HCT116 (cell line): ENCODE measurements around the gene PEX10. TPM values are rescaled to one million over a fixed set of nuclear protein-coding genes. Genes with fewer than 3 reads are reported as not detected.

Source experiments
- ATAC-seq: fragments of 200-7000 bp; cut with Tn5 transposase; 2 replicates; pipeline ENCODE4 v1.9.1; 2020; ENCODE audit warnings: mild to moderate bottlenecking, moderate library complexity
- BruUV-seq: library from RNA; stranded (reverse); fragments of 400-500 nt; replicated peaks from 2 replicates; lab custom pipeline; 2021; lab: Mats Ljungman, UMichigan
- CTCF ChIA-PET: fragments of 300-600 bp; sonication (Branson Sonifier 250); formaldehyde crosslinking; loops from one replicate; lab custom pipeline; 2021; ENCODE audit warnings: antibody characterized with exemption; lab: Charles Lee
- POLR2A ChIA-PET: fragments of 300-600, 350-600 bp; sonication (Branson Sonifier 250); formaldehyde crosslinking; loops from one replicate; lab custom pipeline; 2021; ENCODE audit warnings: antibody characterized with exemption; lab: Charles Lee
- RAD21 ChIA-PET, 2 experiments: fragments of 300-600 bp; sonication (Branson Sonifier 250); formaldehyde crosslinking; loops; one replicate each; lab custom pipeline; 2023; ENCODE audit warnings: low total read pairs in 2 of 2; ENCODE audit not compliant: uncharacterized antibody in 2 of 2, unreplicated experiment in 2 of 2, low non-redundant PET in 1 of 2; lab: Charles Lee
- DNase-seq: peaks from one replicate; pipeline ENCODE4 v3.0.0-alpha.2; 2010; ENCODE audit warnings: low read depth, low spot score
- H2AFZ ChIP-seq: fragments of 200-600 bp; shearing (Covaris generic), sonication (generic); 2 replicates; pipeline ENCODE4 v1.6.1; 2017; ENCODE audit warnings: low read depth, mixed run types, mixed read lengths, antibody characterized with exemption, low read length; ENCODE audit not compliant: poor library complexity, severe bottlenecking
- H3K27ac ChIP-seq: 2 replicates; pipeline ENCODE4 v1.5.1; 2012; ENCODE audit warnings: low read depth, low read length
- H3K27me3 ChIP-seq: fragments of 200-600 bp; sonication (generic); 2 replicates; pipeline ENCODE4 v1.6.1; 2016; ENCODE audit warnings: mixed run types, low read length, mixed read lengths; ENCODE audit not compliant: insufficient read depth
- H3K36me3 ChIP-seq, 2 experiments: fragments of 200-500 bp in 1 of 2; fragments of 200-600 bp in 1 of 2; sonication (Bioruptor generic) in 1 of 2; sonication (generic) in 1 of 2; 2 replicates each; pipeline versions ENCODE4 v1.5.1 to v1.6.1; 2014 to 2016; ENCODE audit warnings: low read length in 2 of 2, inconsistent platforms in 1 of 2, mixed read lengths in 1 of 2, mixed run types in 1 of 2; ENCODE audit not compliant: insufficient read depth in 2 of 2, control insufficient read depth in 1 of 2
- H3K4me1 ChIP-seq, 2 experiments: fragments of 200-600 bp in 1 of 2; sonication (generic) in 1 of 2; 2 replicates each; pipeline versions ENCODE4 v1.5.1 to v1.6.1; 2012 to 2017; ENCODE audit warnings: low read length in 2 of 2, inconsistent platforms in 1 of 2, mild to moderate bottlenecking in 1 of 2, mixed read lengths in 1 of 2, mixed run types in 1 of 2, moderate library complexity in 1 of 2; ENCODE audit not compliant: insufficient read depth in 2 of 2, control insufficient read depth in 1 of 2
- H3K4me2 ChIP-seq: fragments of 200-600 bp; sonication (generic); 2 replicates; pipeline ENCODE4 v1.6.1; 2017; ENCODE audit warnings: mixed run types, low read length, mixed read lengths
- H3K4me3 ChIP-seq, 2 experiments: fragments of 200-600 bp in 1 of 2; sonication (generic) in 1 of 2; replicated peaks in 1 of 2; 2 replicates each; pipeline ENCODE4 v1.5.1; 2011 to 2016; ENCODE audit warnings: low read length in 2 of 2, control low read depth in 1 of 2, low read depth in 1 of 2, mild to moderate bottlenecking in 1 of 2, mixed read lengths in 1 of 2, mixed run types in 1 of 2
- H3K79me2 ChIP-seq: fragments of 200-600 bp; sonication (generic); 2 replicates; pipeline ENCODE4 v1.6.1; 2017; ENCODE audit warnings: mild to moderate bottlenecking, mixed run types, low read length, moderate library complexity, mixed read lengths; ENCODE audit not compliant: insufficient read depth
- H3K9ac ChIP-seq: fragments of 200-600 bp; sonication (generic); 2 replicates; pipeline ENCODE4 v1.6.1; 2016; ENCODE audit warnings: low read length, mixed read lengths
- H3K9me2 ChIP-seq: fragments of 200-600 bp; sonication (generic), shearing (Covaris generic); 2 replicates; pipeline ENCODE4 v1.6.1; 2017; ENCODE audit warnings: mixed run types, mild to moderate bottlenecking, moderate library complexity; ENCODE audit not compliant: insufficient read depth
- H3K9me3 ChIP-seq, 2 experiments: fragments of 200-500 bp in 1 of 2; fragments of 200-600 bp in 1 of 2; sonication (Bioruptor generic) in 1 of 2; sonication (generic) in 1 of 2; 2 replicates each; pipeline ENCODE4 v1.6.1; 2014 to 2017; ENCODE audit warnings: low read length in 2 of 2, mixed read lengths in 2 of 2, inconsistent platforms in 1 of 2, low read depth in 1 of 2, mild to moderate bottlenecking in 1 of 2, mixed run types in 1 of 2, moderate library complexity in 1 of 2; ENCODE audit not compliant: control insufficient read depth in 1 of 2, insufficient read depth in 1 of 2
- H4K20me1 ChIP-seq: fragments of 200-600 bp; sonication (generic), shearing (Covaris generic); 2 replicates; pipeline ENCODE4 v1.6.1; 2017; ENCODE audit warnings: mixed run types, mild to moderate bottlenecking, moderate library complexity; ENCODE audit not compliant: insufficient read depth
- ATF3 ChIP-seq: IDR thresholded peaks from 2 replicates; pipeline ENCODE4 v1.6.1; 2012
- CEBPB ChIP-seq: IDR thresholded peaks from 2 replicates; pipeline ENCODE4 v1.6.1; 2012; ENCODE audit warnings: low read depth
- EGR1 ChIP-seq: IDR thresholded peaks from 2 replicates; pipeline ENCODE4 v1.6.1; 2012; ENCODE audit warnings: low read depth
- ELF1 ChIP-seq: IDR thresholded peaks from 2 replicates; pipeline ENCODE4 v1.6.1; 2012; ENCODE audit warnings: low read depth, borderline replicate concordance
- EZH2 ChIP-seq: fragments of 200-600 bp; sonication (generic); IDR thresholded peaks from 2 replicates; pipeline ENCODE4 v1.6.1; 2017; ENCODE audit warnings: antibody characterized with exemption, mixed run types
- EZH2phosphoT487 ChIP-seq: fragments of 200-600 bp; IDR thresholded peaks from 2 replicates; pipeline ENCODE4 v1.6.1; 2018; ENCODE audit warnings: antibody characterized with exemption, borderline replicate concordance
- FOSL1 ChIP-seq: IDR thresholded peaks from 2 replicates; pipeline ENCODE4 v1.6.1; 2012; ENCODE audit warnings: low read depth
- JUND ChIP-seq: IDR thresholded peaks from 2 replicates; pipeline ENCODE4 v1.6.1; 2012
- MAX ChIP-seq: IDR thresholded peaks from 2 replicates; pipeline ENCODE4 v1.6.1; 2012
- POLR2A ChIP-seq: IDR thresholded peaks from 2 replicates; pipeline ENCODE4 v1.7.0; 2011; ENCODE audit warnings: borderline replicate concordance; ENCODE audit not compliant: insufficient read depth, insufficient read length; ENCODE audit errors: extremely low read depth
- POLR2AphosphoS5 ChIP-seq: IDR thresholded peaks from 2 replicates; pipeline ENCODE4 v1.6.1; 2011; ENCODE audit warnings: mild to moderate bottlenecking, low read depth, low read length, moderate library complexity
- RAD21 ChIP-seq: IDR thresholded peaks from 2 replicates; pipeline ENCODE4 v1.6.1; 2012; ENCODE audit warnings: low read depth, mild to moderate bottlenecking
- REST ChIP-seq: IDR thresholded peaks from 2 replicates; pipeline ENCODE4 v1.6.1; 2012; ENCODE audit warnings: low read depth
- SIN3A ChIP-seq: IDR thresholded peaks from 2 replicates; pipeline ENCODE4 v1.6.1; 2012; ENCODE audit warnings: low read depth
- SP1 ChIP-seq: IDR thresholded peaks from 2 replicates; pipeline ENCODE4 v1.6.1; 2012; ENCODE audit warnings: low read depth
- SRF ChIP-seq: IDR thresholded peaks from 2 replicates; pipeline ENCODE4 v1.6.1; 2012; ENCODE audit warnings: low read depth
- TCF7L2 ChIP-seq: IDR thresholded peaks from 2 replicates; pipeline ENCODE4 v1.7.0; 2011; ENCODE audit warnings: borderline replicate concordance, inconsistent platforms; ENCODE audit not compliant: insufficient read depth, insufficient read length; ENCODE audit errors: extremely low read depth
- YY1 ChIP-seq: IDR thresholded peaks from 2 replicates; pipeline ENCODE4 v1.6.1; 2011; ENCODE audit warnings: low read length, low read depth, moderate library complexity, mild to moderate bottlenecking; ENCODE audit not compliant: insufficient replicate concordance; ENCODE audit errors: extremely low read depth
- ZFX ChIP-seq: fragments of 450-650 bp; IDR thresholded peaks from 2 replicates; pipeline ENCODE4 v1.6.1; 2017
- ZNF274 ChIP-seq: fragments of 200-500 bp; sonication (Bioruptor generic); IDR thresholded peaks from 2 replicates; pipeline ENCODE4 v1.6.1; 2014; ENCODE audit warnings: mild to moderate bottlenecking, low read depth, low read length, inconsistent platforms
- intact Hi-C: fragments of 100-400 bp; cut with micrococcal nuclease; formaldehyde crosslinking; loops from 2 replicates; pipeline ENCODE4 v1.10.0; 2022
- total RNA-seq: library from RNA; stranded (reverse); gene quantifications from one replicate; pipeline ENCODE4 v1.2.1, GENCODE V29; 2021; ENCODE audit not compliant: unreplicated experiment

PEX10 gene
- total RNA-seq, 1 experiment from 2014 or later: 27.9 TPM

- H3K4me2 ChIP-seq: no peak overlapping the region
- TF ChIP-seq FOSL1 (no peak), SIN3A (no peak), EZH2phosphoT487 (no peak), ZNF274 (no peak), ZFX (no peak), JUND (no peak), SP1 (no peak), SRF (no peak), EZH2 (no peak), ATF3 (no peak), EGR1 (no peak), POLR2AphosphoS5 (no peak), MAX (no peak), CEBPB (no peak), ELF1 (no peak), TCF7L2 (no peak), RAD21 (no peak), REST (no peak), POLR2A (no peak), YY1 (no peak)
- TF ChIP-seq, all 23 proteins: peak for 0
- Histone ChIP-seq H3K4me3 (no peak overlapping the region), H4K20me1 (no peaks in the 10 kb centered on the region), H3K27ac (no peak overlapping the region), H3K4me1 (peaks cover 4% of the 10 kb centered on the region in 2 experiments; a peak in 2 of 4 replicates), H3K9me2 (no peaks in the 10 kb centered on the region), H3K27me3 (no peaks in the 10 kb centered on the region), H3K9ac (no peak overlapping the region), H3K36me3 (no peaks in the 10 kb centered on the region), H3K9me3 (no peaks in the 10 kb centered on the region), H2AFZ (no peak overlapping the region), H3K79me2 (no peaks in the 10 kb centered on the region)
- POLR2A ChIA-PET: no interaction called here
- intact Hi-C loops: no loop called here
- RAD21 ChIA-PET: no interaction called here
- no peak for ATAC-seq
- CTCF ChIA-PET: no interaction called here
- no TSS peak for BruUV-seq
- no peak for DNase-seq
Observed at GRCh38 chr1:2355373-2356261, 56.7 kb downstream of the PEX10 start.
